Choroid plexus epithelial cell (primary cell): ENCODE results near the gene PCDHB12.

Experiments
- DNase-seq: peaks from one replicate; pipeline ENCODE4 v3.0.0-alpha.2; 2010; ENCODE audit warnings: low read depth
- H3K4me3 ChIP-seq: 2 replicates; pipeline ENCODE4 v1.5.1; 2011; ENCODE audit warnings: low read depth, mild to moderate bottlenecking, control low read depth, low read length, moderate library complexity
- TF ChIP-seq, protein P1 (sequence below): conservative IDR thresholded peaks from 2 replicates; pipeline ENCODE4 v1.5.1; 2011; ENCODE audit warnings: low read depth, mild to moderate bottlenecking, control low read depth, inconsistent platforms, low read length, moderate library complexity

Gene PCDHB12

GRCh38 chr5:141258464-141258863 lies 49.9 kb downstream of the PCDHB12 start:
- no peak for DNase-seq
- no peak overlapping the region for H3K4me3 ChIP-seq
- TF ChIP-seq, protein P1, sequence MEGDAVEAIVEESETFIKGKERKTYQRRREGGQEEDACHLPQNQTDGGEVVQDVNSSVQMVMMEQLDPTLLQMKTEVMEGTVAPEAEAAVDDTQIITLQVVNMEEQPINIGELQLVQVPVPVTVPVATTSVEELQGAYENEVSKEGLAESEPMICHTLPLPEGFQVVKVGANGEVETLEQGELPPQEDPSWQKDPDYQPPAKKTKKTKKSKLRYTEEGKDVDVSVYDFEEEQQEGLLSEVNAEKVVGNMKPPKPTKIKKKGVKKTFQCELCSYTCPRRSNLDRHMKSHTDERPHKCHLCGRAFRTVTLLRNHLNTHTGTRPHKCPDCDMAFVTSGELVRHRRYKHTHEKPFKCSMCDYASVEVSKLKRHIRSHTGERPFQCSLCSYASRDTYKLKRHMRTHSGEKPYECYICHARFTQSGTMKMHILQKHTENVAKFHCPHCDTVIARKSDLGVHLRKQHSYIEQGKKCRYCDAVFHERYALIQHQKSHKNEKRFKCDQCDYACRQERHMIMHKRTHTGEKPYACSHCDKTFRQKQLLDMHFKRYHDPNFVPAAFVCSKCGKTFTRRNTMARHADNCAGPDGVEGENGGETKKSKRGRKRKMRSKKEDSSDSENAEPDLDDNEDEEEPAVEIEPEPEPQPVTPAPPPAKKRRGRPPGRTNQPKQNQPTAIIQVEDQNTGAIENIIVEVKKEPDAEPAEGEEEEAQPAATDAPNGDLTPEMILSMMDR: no peak

GRCh38 chr5:141258948-141259347 lies 50.4 kb downstream of the PCDHB12 start:
- TF ChIP-seq, protein P1: no peak
- DNase-seq: no peak

GRCh38 chr5:141260458-141261237 lies 52.1 kb downstream of the PCDHB12 start:
- peak; percentile 11 for DNase-seq
- TF ChIP-seq, protein P1: no peak
- no peak overlapping the region for H3K4me3 ChIP-seq

More at GRCh38 chr5:141258948-141259347, 50.4 kb downstream of the PCDHB12 start:
- no peak overlapping the region for H3K4me3 ChIP-seq

- no peak overlapping the region for H3K4me3 ChIP-seq
- TF ChIP-seq, protein P1: no peak
- DNase-seq: no peak
Measured at GRCh38 chr5:141261238-141261546, 52.7 kb downstream of the PCDHB12 start.
